Pancreas (tissue), 10 donors: ENCODE measurements around the gene THOC7. TPM values are rescaled to one million over a fixed set of nuclear protein-coding genes. Genes with fewer than 3 reads are reported as not detected.

Experiments
- ATAC-seq, 4 donors: fragments of 200-7000 bp; cut with Tn5 transposase; one replicate each; pipeline versions ENCODE4 v1.8.0 to v1.9.1; 2020; ENCODE audit warnings: mild to moderate bottlenecking in 4 of 4, moderate library complexity in 4 of 4
- DNase-seq, 6 donors: peaks; one replicate each; pipeline ENCODE4 v3.0.0-alpha.2; 2020
- FAIRE-seq: peaks from 2 replicates; lab custom pipeline; 2012; peaks lifted over from hg19 to GRCh38; lab: Jason Lieb, UNC
- H3K27ac ChIP-seq, 4 donors: fragments of 200-600 bp; sonication (generic); 1 replicate in 3 of 4; 2 replicates in 1 of 4; pipeline versions ENCODE4 v1.5.0 to v1.8.0; 2020
- H3K27me3 ChIP-seq, 4 donors: fragments of 200-600 bp; one replicate each; pipeline ENCODE4 v1.8.0; 2021
- H3K36me3 ChIP-seq, 3 donors: fragments of 200-600 bp; sonication (generic) in 1 of 3; one replicate each; pipeline versions ENCODE4 v1.5.0 to v1.8.0; 2020 to 2021
- H3K4me1 ChIP-seq, 3 donors: fragments of 200-600 bp; one replicate each; pipeline ENCODE4 v1.8.0; 2021
- H3K4me3 ChIP-seq, 4 donors: fragments of 200-600 bp; sonication (generic) in 2 of 4; one replicate each; pipeline versions ENCODE4 v1.5.0 to v1.8.0; 2020 to 2021
- H3K9me3 ChIP-seq, 4 donors: fragments of 200-600 bp; one replicate each; pipeline ENCODE4 v1.8.0; 2021
- WGBS, 2 donors: extraction: QIAGEN DNeasy Blood & Tissue Kit; methylation state at CpG; one replicate each; pipeline ENCODE4 v1.1.7; 2013; 5-methylcytosine and 5-hydroxymethylcytosine counted together
- intact Hi-C, 3 donors: fragments of 100-400 bp; cut with DNase I; formaldehyde crosslinking; loops; one replicate each; pipeline versions ENCODE4 v1.11.1 to v1.14.2; 2022
- polyA plus RNA-seq, 2 donors: library from polyadenylated mRNA; stranded (reverse); fragments of 200-250 nt; gene quantifications; one replicate each; pipeline ENCODE4 v1.2.3, GENCODE V29; 2013
- total RNA-seq, 6 donors: library from RNA; stranded (reverse); fragmentation: NEBNext Ultra II Directional in 4 of 6; extraction: Animal tissue kit (Norgen Biotek cat#: 25700) in 4 of 6; gene quantifications; one replicate each; pipeline versions ENCODE4 v1.2.1 to v1.2.4, GENCODE V29; 2021 to 2023
- TF ChIP-seq, protein P1 (sequence below), 4 donors: fragments of 200-600 bp; sonication (generic) in 3 of 4; IDR thresholded peaks; one replicate each; pipeline versions ENCODE4 v1.5.0 to v1.8.0; 2021; ENCODE audit warnings: antibody characterized with exemption in 4 of 4
- donor health status: healthy with polysubstance abuse.
- donor health status: DM: no; HTN: no; CAD: no; lungs with moderate emphysema.
- donor health status: DM: no; HTN: no; CAD: no.
- donor health status: control.
- donor health status: control.
- donor health status: Bipolar disorder and iron deficiency.
- donor health status: DM: yes; HTN: yes; CAD: no.
- donor health status: DM: no; HTN: no; CAD: no.
- donor health status: DM: no; HTN: no; CAD: no.
- donor health status: DM: yes; HTN: yes; CAD: no.

Gene THOC7
- total and polyA plus RNA-seq, 8 donors = 33.6 to 86.7 (median 40.9) TPM

DNA sequence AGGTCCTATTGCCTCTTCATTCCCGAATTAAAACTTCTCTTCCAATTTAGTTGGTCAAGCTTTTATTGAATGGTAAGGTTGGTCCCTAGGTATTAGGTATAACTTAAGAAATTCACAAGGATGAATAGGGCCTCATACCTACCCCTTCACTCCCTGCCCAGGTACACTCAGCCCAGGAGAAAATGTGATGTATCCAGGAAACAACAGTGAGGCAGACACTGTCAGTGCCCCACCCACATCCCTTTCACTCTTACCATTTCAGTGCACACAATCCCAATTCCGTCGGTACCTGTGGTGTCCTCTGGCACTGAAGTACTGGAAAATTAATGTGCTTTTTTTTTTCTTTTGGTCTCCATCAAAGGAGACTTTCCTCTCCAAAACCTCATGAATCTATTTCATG, 55.0 kb downstream of the THOC7 start:
- no peaks in the 10 kb centered on the region for H3K36me3 ChIP-seq
- TF ChIP-seq, protein P1, sequence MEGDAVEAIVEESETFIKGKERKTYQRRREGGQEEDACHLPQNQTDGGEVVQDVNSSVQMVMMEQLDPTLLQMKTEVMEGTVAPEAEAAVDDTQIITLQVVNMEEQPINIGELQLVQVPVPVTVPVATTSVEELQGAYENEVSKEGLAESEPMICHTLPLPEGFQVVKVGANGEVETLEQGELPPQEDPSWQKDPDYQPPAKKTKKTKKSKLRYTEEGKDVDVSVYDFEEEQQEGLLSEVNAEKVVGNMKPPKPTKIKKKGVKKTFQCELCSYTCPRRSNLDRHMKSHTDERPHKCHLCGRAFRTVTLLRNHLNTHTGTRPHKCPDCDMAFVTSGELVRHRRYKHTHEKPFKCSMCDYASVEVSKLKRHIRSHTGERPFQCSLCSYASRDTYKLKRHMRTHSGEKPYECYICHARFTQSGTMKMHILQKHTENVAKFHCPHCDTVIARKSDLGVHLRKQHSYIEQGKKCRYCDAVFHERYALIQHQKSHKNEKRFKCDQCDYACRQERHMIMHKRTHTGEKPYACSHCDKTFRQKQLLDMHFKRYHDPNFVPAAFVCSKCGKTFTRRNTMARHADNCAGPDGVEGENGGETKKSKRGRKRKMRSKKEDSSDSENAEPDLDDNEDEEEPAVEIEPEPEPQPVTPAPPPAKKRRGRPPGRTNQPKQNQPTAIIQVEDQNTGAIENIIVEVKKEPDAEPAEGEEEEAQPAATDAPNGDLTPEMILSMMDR (IDR thresholded peaks at IDR 0.05) = no peak
- intact Hi-C loops = no loop called here
- no peaks in the 10 kb centered on the region for H3K27me3 ChIP-seq
- ATAC-seq = no peak
- H3K9me3 ChIP-seq = no peaks in the 10 kb centered on the region
- no peak for DNase-seq
- FAIRE-seq = no peak
- no peaks in the 10 kb centered on the region for H3K4me1 ChIP-seq
- no peak overlapping the region for H3K27ac ChIP-seq
- no peak overlapping the region for H3K4me3 ChIP-seq
- WGBS, 2 donors = 74 to 85% methylated on average over 3 of the region's 3 CpGs

GRCh38 chr3:63807961-63808565, 55.5 kb downstream of the THOC7 start:
- Histone ChIP-seq H3K36me3 (no peaks in the 10 kb centered on the region), H3K9me3 (no peaks in the 10 kb centered on the region), H3K27me3 (no peaks in the 10 kb centered on the region), H3K4me3 (no peak overlapping the region), H3K4me1 (no peaks in the 10 kb centered on the region), H3K27ac (no peak overlapping the region)
- TF ChIP-seq, protein P1 (IDR thresholded peaks at IDR 0.05) = no peak
- no peak for DNase-seq
- ATAC-seq = no peak
- WGBS, 2 donors = 86% methylated on average over 5 of the region's 5 CpGs
- intact Hi-C loops = no loop called here
- no peak for FAIRE-seq

DNA sequence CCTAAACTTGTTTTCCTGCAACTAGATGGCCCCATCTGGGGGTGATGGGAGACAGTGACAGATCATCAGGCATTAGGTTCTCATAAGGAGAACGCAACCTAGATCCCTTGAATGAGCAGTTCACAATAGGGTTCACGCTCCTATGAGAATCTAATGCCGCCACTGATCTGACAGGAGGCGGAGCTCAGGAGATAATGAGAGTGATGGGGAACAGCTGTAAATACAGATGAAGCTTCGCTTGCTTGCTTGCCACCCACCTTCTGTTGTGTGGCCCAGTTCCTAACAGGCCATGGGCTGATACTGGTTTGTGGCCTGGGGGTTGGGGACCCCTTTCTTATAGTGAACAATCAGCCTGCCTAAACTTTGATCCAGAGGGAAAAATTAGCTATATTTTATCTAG, 59.7 kb downstream of the THOC7 start:
- Histone ChIP-seq H3K9me3 (no peaks in the 10 kb centered on the region), H3K27ac (no peak overlapping the region), H3K27me3 (no peaks in the 10 kb centered on the region), H3K36me3 (no peaks in the 10 kb centered on the region), H3K4me1 (no peaks in the 10 kb centered on the region), H3K4me3 (no peak overlapping the region)
- TF ChIP-seq, protein P1 (IDR thresholded peaks at IDR 0.05) = no peak
- 91 to 97% methylated on average over 5 of the region's 5 CpGs for WGBS, 2 donors
- intact Hi-C loops = no loop called here
- FAIRE-seq = no peak
- no peak for ATAC-seq
- DNase-seq = no peak

- DNase-seq (no peak), ATAC-seq (no peak), FAIRE-seq (no peak)
- no peak overlapping the region for H3K27ac ChIP-seq
- no peaks in the 10 kb centered on the region for H3K9me3 ChIP-seq
- TF ChIP-seq, protein P1 (IDR thresholded peaks at IDR 0.05) = no peak
- intact Hi-C loops = no loop called here
- H3K4me1 ChIP-seq = no peaks in the 10 kb centered on the region
- no peak overlapping the region for H3K4me3 ChIP-seq
- no peaks in the 10 kb centered on the region for H3K27me3 ChIP-seq
- no peaks in the 10 kb centered on the region for H3K36me3 ChIP-seq
- 74 to 88% methylated on average over 5 of the region's 5 CpGs for WGBS, 2 donors
Measured at GRCh38 chr3:63800097-63800496, 63.5 kb downstream of the THOC7 start.

GRCh38 chr3:63798949-63799348, 64.7 kb downstream of the THOC7 start:
- DNase-seq = no peak
- intact Hi-C loops = no loop called here
- no peak for FAIRE-seq

More at GRCh38 chr3:63798949-63799348, 64.7 kb downstream of the THOC7 start:
- TF ChIP-seq, protein P1 (IDR thresholded peaks at IDR 0.05) = no peak
- no peaks in the 10 kb centered on the region for H3K4me1 ChIP-seq
- H3K4me3 ChIP-seq = no peak overlapping the region
- H3K36me3 ChIP-seq = no peaks in the 10 kb centered on the region
- ATAC-seq = no peak
- H3K27me3 ChIP-seq = no peaks in the 10 kb centered on the region
- WGBS, 2 donors = 88 to 94% methylated on average over 2 of the region's 2 CpGs
- H3K27ac ChIP-seq = no peak overlapping the region
- no peaks in the 10 kb centered on the region for H3K9me3 ChIP-seq
